HCT116 (cell line): ENCODE measurements around the gene DOCK4.

ENCODE experiments used
- CEBPB ChIP-seq: IDR thresholded peaks from 2 replicates; pipeline ENCODE4 v1.6.1; 2012; ENCODE audit warnings: low read depth
- CTCF ChIP-seq, 3 experiments: fragments of 200-600 bp in 1 of 3; sonication (generic) in 1 of 3; IDR thresholded peaks in 2 of 3; conservative IDR thresholded peaks in 1 of 3; 2 replicates each; pipeline ENCODE4 v1.5.1; 2012 to 2017; ENCODE audit warnings: low read depth in 2 of 3, low read length in 2 of 3, antibody characterized with exemption in 1 of 3, borderline replicate concordance in 1 of 3, control low read depth in 1 of 3, mild to moderate bottlenecking in 1 of 3, mixed read lengths in 1 of 3, mixed run types in 1 of 3, moderate library complexity in 1 of 3; ENCODE audit not compliant: insufficient read depth in 1 of 3
- REST ChIP-seq: IDR thresholded peaks from 2 replicates; pipeline ENCODE4 v1.6.1; 2012; ENCODE audit warnings: low read depth
- SRF ChIP-seq: IDR thresholded peaks from 2 replicates; pipeline ENCODE4 v1.6.1; 2012; ENCODE audit warnings: low read depth

- no peak for TF ChIP-seq REST
- no peak for TF ChIP-seq CTCF (IDR thresholded peaks at IDR 0.05 in 2 of 3, conservative IDR thresholded peaks at IDR 0.05 in 1 of 3; ENCODE audit: borderline replicate concordance in 1 of 3, insufficient read depth in 1 of 3, low read depth in 2 of 3, low read length in 2 of 3)
- TF ChIP-seq SRF: no peak
- TF ChIP-seq CEBPB: no peak
Observed at GRCh38 chr7:112058686-112059085, 147.5 kb downstream of the DOCK4 start.
